ENCODE measurements around the gene STK25. TPM values are rescaled to one million over a fixed set of nuclear protein-coding genes. Genes with fewer than 3 reads are reported as not detected.

The STK25 gene
- total and polyA plus RNA-seq, 8 donors = 93.8 to 446 (median 144) TPM

GRCh38 chr2:241551599-241551997 lies 43.2 kb upstream of the STK25 start:
- H3K36me3 ChIP-seq = no peaks in the 10 kb centered on the region
- no peak overlapping the region for H3K27ac ChIP-seq
- WGBS, 5 donors = 62 to 84% (median 67%) methylated on average over 11 to 12 of the region's 12 CpGs
- DNase-seq = no peak
- intact Hi-C loops (cut with DNase I; ENCODE audit: low total_unique reads) = no loop called here
- H3K27me3 ChIP-seq = peaks cover 0 to 24% (median 0%) of the 10 kb centered on the region in 3 donors
- TF ChIP-seq CTCF (IDR thresholded peaks at IDR 0.05) (no peak), POLR2AphosphoS5 (IDR thresholded peaks at IDR 0.05) (no peak), EP300 (IDR thresholded peaks at IDR 0.05) (no peak), POLR2A (IDR thresholded peaks at IDR 0.05) (no peak)
- H3K9me3 ChIP-seq = peaks cover 0 to 7% (median 3%) of the 10 kb centered on the region in 4 donors
- H3K4me3 ChIP-seq = peak overlapping the region in 1 of 4 donors; percentile 3
- H3K4me1 ChIP-seq = peaks cover 6 to 37% (median 16%) of the 10 kb centered on the region in 4 donors

- H3K4me1 ChIP-seq = peaks cover 7 to 38% (median 19%) of the 10 kb centered on the region in 4 donors
- H3K27ac ChIP-seq = peak overlapping the region in 2 of 5 donors; percentile 41 to 49
- H3K4me3 ChIP-seq = no peak overlapping the region
- TF ChIP-seq POLR2A (IDR thresholded peaks at IDR 0.05) (no peak), CTCF (IDR thresholded peaks at IDR 0.05) (no peak), EP300 (IDR thresholded peaks at IDR 0.05) (no peak)
- intact Hi-C loops (cut with DNase I; ENCODE audit: low total_unique reads) = no loop called here
- WGBS, 5 donors = 74 to 78% (median 76%) methylated on average over 18 to 21 of the region's 21 CpGs
- no peak for DNase-seq
- no peaks in the 10 kb centered on the region for H3K36me3 ChIP-seq
- peaks cover 0 to 24% (median 0%) of the 10 kb centered on the region in 3 donors for H3K27me3 ChIP-seq
- H3K9me3 ChIP-seq = no peaks in the 10 kb centered on the region
Measured at GRCh38 chr2:241550616-241551580, 42.5 kb upstream of the STK25 start.

GRCh38 chr2:241548451-241548835 lies 40.1 kb upstream of the STK25 start:
- intact Hi-C loops (cut with DNase I; ENCODE audit: low total_unique reads) = no loop called here
- peaks cover 7 to 41% (median 21%) of the 10 kb centered on the region in 4 donors for H3K4me1 ChIP-seq
- H3K27me3 ChIP-seq = peaks cover 0 to 26% (median 0%) of the 10 kb centered on the region in 3 donors
- H3K9me3 ChIP-seq = no peaks in the 10 kb centered on the region
- no peak for DNase-seq
- 68 to 85% (median 80%) methylated on average over 3 of the region's 3 CpGs for WGBS, 5 donors
- no peak for TF ChIP-seq EP300 (IDR thresholded peaks at IDR 0.05)
- no peak for TF ChIP-seq POLR2A (IDR thresholded peaks at IDR 0.05)
- no peak for TF ChIP-seq POLR2AphosphoS5 (IDR thresholded peaks at IDR 0.05)
- no peak for TF ChIP-seq CTCF (IDR thresholded peaks at IDR 0.05)
- no peak overlapping the region for H3K27ac ChIP-seq
- H3K36me3 ChIP-seq = no peaks in the 10 kb centered on the region
- no peak overlapping the region for H3K4me3 ChIP-seq

- DNase-seq = no peak
- WGBS, 5 donors = 84 to 93% (median 92%) methylated on average over 13 to 16 of the region's 16 CpGs
- intact Hi-C loops (cut with DNase I; ENCODE audit: low total_unique reads) = no loop called here
Measured at GRCh38 chr2:241547781-241548450, 39.5 kb upstream of the STK25 start.

More at GRCh38 chr2:241547781-241548450, 39.5 kb upstream of the STK25 start:
- Histone ChIP-seq H3K27ac (no peak overlapping the region), H3K4me1 (peaks cover 7 to 41% (median 21%) of the 10 kb centered on the region in 4 donors), H3K4me3 (no peak overlapping the region), H3K36me3 (no peaks in the 10 kb centered on the region), H3K9me3 (no peaks in the 10 kb centered on the region), H3K27me3 (peaks cover 0 to 30% (median 0%) of the 10 kb centered on the region in 3 donors)
- TF ChIP-seq POLR2AphosphoS5 (IDR thresholded peaks at IDR 0.05) = no peak
- no peak for TF ChIP-seq EP300 (IDR thresholded peaks at IDR 0.05)
- TF ChIP-seq POLR2A (IDR thresholded peaks at IDR 0.05) = no peak
- TF ChIP-seq CTCF (IDR thresholded peaks at IDR 0.05) = no peak

Measured in stomach (tissue), 9 donors.